VCaP (cell line): ENCODE data around the gene TP53BP1.
A peak's percentile ranks its signal among the peaks of the same experiment; 100 is the strongest.
"Not testable (repeated sequence)": the region's sequence is repeated elsewhere in the genome, so short reads cannot be mapped to it uniquely, and the experiment has no call there.

Experiments used
- H3K27ac ChIP-seq: fragments of 450-650 bp; 2 replicates; pipeline ENCODE4 v1.5.1; 2017
- TF ChIP-seq, protein P1 (sequence below): fragments of 450-650 bp; conservative IDR thresholded peaks from 2 replicates; pipeline ENCODE4 v1.5.1; 2017; ENCODE audit warnings: mild to moderate bottlenecking, moderate library complexity

TP53BP1 gene

DNA sequence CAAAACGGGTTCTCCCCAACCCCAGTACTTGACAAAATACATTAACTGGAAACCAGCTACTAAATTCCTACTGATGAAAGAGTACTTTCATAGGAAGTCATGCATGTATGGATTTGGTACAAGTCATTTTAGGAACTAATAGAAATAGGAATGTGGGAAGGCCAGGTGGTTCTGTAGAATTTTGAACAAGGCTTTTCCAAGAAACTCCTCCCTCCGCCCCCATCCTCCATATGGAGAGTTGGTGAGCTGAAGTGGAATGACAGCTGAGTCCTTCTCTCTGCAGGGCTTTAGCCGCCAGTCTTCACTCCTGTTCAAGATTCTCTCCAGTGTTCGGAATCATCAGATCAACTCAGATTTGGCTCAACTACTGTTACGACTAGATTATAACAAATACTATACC lies 88.8 kb downstream of the TP53BP1 start:
- peak overlapping the region; percentile 66 for H3K27ac ChIP-seq
- TF ChIP-seq, protein P1, sequence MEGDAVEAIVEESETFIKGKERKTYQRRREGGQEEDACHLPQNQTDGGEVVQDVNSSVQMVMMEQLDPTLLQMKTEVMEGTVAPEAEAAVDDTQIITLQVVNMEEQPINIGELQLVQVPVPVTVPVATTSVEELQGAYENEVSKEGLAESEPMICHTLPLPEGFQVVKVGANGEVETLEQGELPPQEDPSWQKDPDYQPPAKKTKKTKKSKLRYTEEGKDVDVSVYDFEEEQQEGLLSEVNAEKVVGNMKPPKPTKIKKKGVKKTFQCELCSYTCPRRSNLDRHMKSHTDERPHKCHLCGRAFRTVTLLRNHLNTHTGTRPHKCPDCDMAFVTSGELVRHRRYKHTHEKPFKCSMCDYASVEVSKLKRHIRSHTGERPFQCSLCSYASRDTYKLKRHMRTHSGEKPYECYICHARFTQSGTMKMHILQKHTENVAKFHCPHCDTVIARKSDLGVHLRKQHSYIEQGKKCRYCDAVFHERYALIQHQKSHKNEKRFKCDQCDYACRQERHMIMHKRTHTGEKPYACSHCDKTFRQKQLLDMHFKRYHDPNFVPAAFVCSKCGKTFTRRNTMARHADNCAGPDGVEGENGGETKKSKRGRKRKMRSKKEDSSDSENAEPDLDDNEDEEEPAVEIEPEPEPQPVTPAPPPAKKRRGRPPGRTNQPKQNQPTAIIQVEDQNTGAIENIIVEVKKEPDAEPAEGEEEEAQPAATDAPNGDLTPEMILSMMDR, result no peak

DNA sequence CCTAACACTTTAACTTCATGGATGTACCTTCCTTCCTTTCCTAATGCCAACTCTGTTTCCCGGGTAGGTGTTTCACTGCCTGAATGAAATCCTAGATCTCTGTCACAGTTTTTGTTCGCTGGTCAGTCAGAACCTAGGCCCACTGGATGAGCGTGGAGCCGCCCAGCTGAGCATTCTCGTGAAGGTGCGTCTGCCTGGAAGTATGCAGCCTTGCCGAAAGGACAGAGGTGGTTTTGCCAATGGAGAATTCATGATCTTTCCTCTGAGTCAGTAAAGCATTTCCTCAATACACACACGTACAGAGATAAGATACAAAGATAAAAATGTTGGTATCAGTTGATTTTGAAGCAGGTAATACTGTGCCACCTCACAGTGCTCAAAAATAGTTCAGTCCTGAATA lies 89.3 kb downstream of the TP53BP1 start:
- TF ChIP-seq, protein P1, result no peak
- peak overlapping the region; percentile 66 for H3K27ac ChIP-seq

DNA sequence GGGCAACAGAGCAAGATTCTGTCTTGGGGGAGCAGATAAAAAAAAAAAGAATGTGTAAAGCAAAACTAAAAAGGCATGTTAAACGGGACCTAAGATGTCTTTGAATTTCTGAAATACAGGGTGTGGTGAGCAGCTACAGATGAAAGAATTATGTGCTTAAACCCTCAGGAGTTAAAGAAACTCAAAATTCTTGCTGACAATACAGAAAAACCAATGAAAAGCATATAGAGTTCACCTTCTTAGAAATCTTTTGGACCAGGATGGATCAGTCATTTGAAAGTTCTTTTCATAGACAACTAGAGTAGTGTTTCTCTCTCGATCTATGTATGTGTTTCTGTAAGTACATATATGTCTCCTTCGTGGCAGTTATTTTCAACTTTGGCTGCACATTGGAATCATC lies 90.7 kb downstream of the TP53BP1 start:
- TF ChIP-seq, protein P1, result no peak
- peak overlapping the region; percentile 66; the same call in 1 of the 2 replicates for H3K27ac ChIP-seq

DNA sequence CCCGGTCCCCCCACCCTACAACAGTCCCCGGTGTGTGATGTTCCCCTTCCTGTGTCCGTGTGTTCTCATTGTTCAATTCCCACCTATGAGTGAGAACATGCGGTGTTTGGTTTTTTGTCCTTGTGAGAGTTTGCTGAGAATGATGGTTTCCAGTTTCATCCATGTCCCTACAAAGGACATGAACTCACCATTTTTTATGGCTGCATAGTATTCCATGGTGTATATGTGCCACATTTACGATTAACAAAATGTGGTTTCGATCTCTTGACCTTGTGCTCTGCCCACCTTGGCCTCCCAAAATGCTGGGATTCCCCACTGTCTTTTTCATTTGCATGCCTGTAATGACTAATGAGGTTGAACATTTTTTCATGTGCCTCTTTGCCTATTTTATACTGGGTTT lies 99.4 kb downstream of the TP53BP1 start:
- H3K27ac ChIP-seq, result not testable (repeated sequence)

DNA sequence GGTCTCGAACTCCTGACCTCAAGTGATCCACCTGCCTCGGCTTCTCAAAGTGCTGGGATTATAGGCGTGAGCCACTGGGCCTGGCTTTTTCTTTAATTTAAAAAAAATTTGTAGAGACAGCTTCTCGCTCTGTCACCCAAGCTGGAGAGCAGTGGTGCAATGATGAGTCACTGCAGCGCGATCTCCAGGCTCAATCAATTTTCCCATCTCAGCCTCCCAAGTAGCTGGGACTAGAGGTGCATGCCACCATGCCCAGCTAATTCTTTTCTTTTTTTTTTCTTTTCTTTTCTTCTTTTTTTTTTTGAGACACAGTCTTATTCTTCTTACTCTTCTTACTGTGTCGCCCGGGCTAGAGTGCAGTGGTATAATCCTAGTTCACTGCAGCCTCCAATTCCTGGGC lies 102.2 kb downstream of the TP53BP1 start:
- TF ChIP-seq, protein P1, result no peak
- H3K27ac ChIP-seq, result no peak overlapping the region

DNA sequence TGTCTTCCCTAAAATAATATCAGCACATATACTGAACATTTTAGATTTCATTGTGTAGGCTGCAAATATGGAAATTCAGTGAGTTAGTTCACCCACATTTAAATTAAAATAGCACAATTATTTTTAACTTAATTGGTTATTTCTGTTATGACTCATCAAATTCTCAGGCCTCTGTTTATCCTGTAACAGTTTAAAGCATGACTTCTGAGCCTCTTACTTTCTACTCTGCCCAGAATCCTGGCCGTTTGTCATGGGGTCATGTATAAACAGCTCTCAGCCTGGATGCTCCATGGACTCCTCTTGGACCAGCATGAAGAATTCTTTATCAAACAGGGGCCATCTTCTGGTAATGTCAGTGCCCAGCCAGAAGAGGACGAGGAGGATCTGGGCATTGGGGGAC lies 109.9 kb downstream of the TP53BP1 start:
- TF ChIP-seq, protein P1, result no peak
- H3K27ac ChIP-seq, result no peak overlapping the region

DNA sequence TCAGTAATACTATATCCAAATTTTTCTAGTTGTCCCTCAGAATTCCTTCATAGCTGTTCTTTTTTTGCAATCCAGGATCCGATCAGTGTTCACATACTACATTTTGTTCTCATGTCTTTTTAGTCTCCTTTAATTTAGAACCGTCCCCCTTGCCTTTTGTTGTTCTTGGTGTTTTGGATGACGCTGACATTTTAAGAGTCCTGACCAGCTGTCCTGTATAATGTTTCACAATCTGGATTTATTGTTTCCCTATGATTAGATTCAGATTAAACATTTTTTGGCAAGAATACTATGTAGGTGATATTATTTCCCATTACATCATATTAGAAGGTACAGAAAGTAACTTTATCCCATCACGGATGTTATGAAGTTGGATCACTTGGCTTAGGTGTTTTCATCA lies 110.6 kb downstream of the TP53BP1 start:
- TF ChIP-seq, protein P1, result no peak
- no peak overlapping the region for H3K27ac ChIP-seq

DNA sequence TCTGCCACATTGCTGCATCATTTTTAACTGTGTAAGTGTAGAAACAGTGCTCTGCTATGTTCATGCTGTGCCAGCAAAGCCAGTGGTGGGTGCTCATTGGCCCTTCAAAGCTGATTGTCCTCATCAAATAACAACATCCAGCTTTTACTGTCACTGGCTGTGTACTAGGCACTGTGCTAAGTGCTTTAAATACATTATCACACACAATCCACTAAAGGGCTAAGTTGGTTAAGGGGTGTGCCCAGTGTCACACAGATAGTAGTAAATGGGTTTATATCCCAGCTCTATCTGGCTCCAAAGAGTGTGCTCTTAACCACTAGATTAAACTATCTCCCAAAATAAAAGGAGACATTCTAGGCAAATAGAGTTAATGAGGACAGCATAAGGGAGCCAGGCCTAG lies 114.4 kb downstream of the TP53BP1 start:
- TF ChIP-seq, protein P1, result no peak
- H3K27ac ChIP-seq, result no peak overlapping the region
